T-cell (primary cell): Measurements from ENCODE around the gene ATP1A3. TPM values are rescaled to one million over a fixed set of nuclear protein-coding genes. Genes with fewer than 3 reads are reported as not detected.

Experiments used
- ATAC-seq, 4 experiments: fragments of 200-7000 bp in 3 of 4; fragments of 150-1000 bp in 1 of 4; cut with Tn5 transposase; replicated peaks in 1 of 4; 1 replicate in 3 of 4; 2 replicates in 1 of 4; pipeline ENCODE4 v1.10.0; 2021; ENCODE audit warnings: moderate library complexity in 3 of 4, mild to moderate bottlenecking in 2 of 4, moderate number of reproducible peaks in 1 of 4
- CTCF ChIA-PET, 2 donors: fragments of 300-600 bp; sonication (Branson Sonifier 250); formaldehyde crosslinking; loops; one replicate each; lab custom pipeline; 2022; ENCODE audit warnings: antibody characterized with exemption in 2 of 2; lab: Charles Lee
- POLR2A ChIA-PET, 2 donors: fragments of 300-600 bp; sonication (Branson Sonifier 250); formaldehyde crosslinking; loops; one replicate each; lab custom pipeline; 2022; ENCODE audit warnings: antibody characterized with exemption in 2 of 2; lab: Charles Lee
- DNase-seq, 35 experiments: peaks; one replicate each; pipeline versions ENCODE4 v3.0.0 to v3.0.0-alpha.2; 2013 to 2023
- H3K27ac ChIP-seq: one replicate; pipeline ENCODE4 v1.5.1; 2013; ENCODE audit warnings: low read length
- H3K27me3 ChIP-seq, 2 experiments: replicated peaks in 1 of 2; 1 replicate in 1 of 2; 2 replicates in 1 of 2; pipeline versions ENCODE4 v1.6.1 to v1.7.0; 2013; ENCODE audit warnings: low read length in 1 of 2, mixed read lengths in 1 of 2; ENCODE audit not compliant: control insufficient read depth in 2 of 2, insufficient read depth in 2 of 2; ENCODE audit errors: extremely low read depth in 1 of 2
- H3K36me3 ChIP-seq, 2 donors: 1 replicate in 1 of 2; 2 replicates in 1 of 2; pipeline versions ENCODE4 v1.6.1 to v1.7.0; 2013; ENCODE audit warnings: low read length in 1 of 2; ENCODE audit not compliant: control insufficient read depth in 2 of 2, insufficient read depth in 1 of 2; ENCODE audit errors: extremely low read depth in 1 of 2
- H3K4me1 ChIP-seq, 2 experiments: 1 replicate in 1 of 2; 2 replicates in 1 of 2; pipeline versions ENCODE4 v1.6.1 to v1.7.0; 2013; ENCODE audit warnings: low read length in 2 of 2, mixed read lengths in 1 of 2; ENCODE audit not compliant: insufficient read depth in 2 of 2, control insufficient read depth in 1 of 2; ENCODE audit errors: extremely low read depth in 1 of 2
- H3K4me3 ChIP-seq, 2 donors: 1 replicate in 1 of 2; 2 replicates in 1 of 2; pipeline versions ENCODE4 v1.5.1 to v1.7.0; 2013; ENCODE audit warnings: mild to moderate bottlenecking in 2 of 2, low read length in 1 of 2, moderate library complexity in 1 of 2; ENCODE audit not compliant: control insufficient read depth in 1 of 2; ENCODE audit errors: extremely low read depth in 1 of 2
- H3K9me3 ChIP-seq: 2 replicates; pipeline ENCODE4 v1.7.0; 2013
- H3K27ac Mint-ChIP-seq, 2 donors: one replicate each; pipeline ENCODE4 v1.8.0; 2020 to 2021; ENCODE audit warnings: mild to moderate bottlenecking in 2 of 2, mixed read lengths in 2 of 2
- H3K27me3 Mint-ChIP-seq, 2 donors: one replicate each; pipeline ENCODE4 v1.8.0; 2021 to 2022; ENCODE audit warnings: mixed read lengths in 2 of 2
- H3K36me3 Mint-ChIP-seq: one replicate; pipeline ENCODE4 v1.8.0; 2021; ENCODE audit warnings: mixed read lengths
- H3K4me1 Mint-ChIP-seq, 3 donors: one replicate each; pipeline ENCODE4 v1.8.0; 2020 to 2022; ENCODE audit warnings: mixed read lengths in 3 of 3, mild to moderate bottlenecking in 1 of 3
- H3K4me3 Mint-ChIP-seq, 3 donors: one replicate each; pipeline ENCODE4 v1.8.0; 2020 to 2022; ENCODE audit warnings: mild to moderate bottlenecking in 3 of 3, mixed read lengths in 3 of 3, moderate library complexity in 3 of 3
- H3K9me3 Mint-ChIP-seq, 3 donors: one replicate each; pipeline ENCODE4 v1.8.0; 2020 to 2022; ENCODE audit warnings: mixed read lengths in 3 of 3
- WGBS: methylation state at CpG from one replicate; pipeline ENCODE4 v1.1.5; 2013; ENCODE audit warnings: missing lambda C conversion rate; ENCODE audit not compliant: insufficient coverage; 5-methylcytosine and 5-hydroxymethylcytosine counted together
- total RNA-seq, 35 experiments: library from RNA in 6 of 35; stranded (reverse) in 6 of 35; fragments of 120-200 nt in 1 of 35; gene quantifications; one replicate each; pipeline versions ENCODE4 v1.2.1 to v1.2.4 and lab custom pipeline; 2013 to 2026

ATP1A3 gene
- total RNA-seq, 5 donors from 2014 or later (not counting 1 experiment from before 2014, with no cell fraction given) = 4.3 to 14.4 (median 6.3) TPM

- POLR2A ChIA-PET = no interaction called here
- H3K4me3 ChIP-seq = no peak overlapping the region
- peak; percentile 69 to 79 (median 73) for ATAC-seq
- Mint-ChIP-seq H3K36me3 (no peaks in the 10 kb centered on the region), H3K9me3 (no peaks in the 10 kb centered on the region), H3K27me3 (peaks cover 4 to 7% of the 10 kb centered on the region in 2 donors), H3K27ac (peak overlapping the region; percentile 82 to 84), H3K4me3 (peak overlapping the region; percentile 29 to 41 (median 40)), H3K4me1 (peaks cover 50 to 61% (median 57%) of the 10 kb centered on the region in 3 donors)
- DNase-seq = peak; percentile 48 to 88 (median 69)
- 51% methylated on average over 6 of the region's 7 CpGs for WGBS
- peak overlapping the region; percentile 23 for H3K27ac ChIP-seq
- H3K36me3 ChIP-seq = no peaks in the 10 kb centered on the region
- H3K4me1 ChIP-seq = peaks cover 19 to 57% of the 10 kb centered on the region in 2 experiments
- peaks cover 0 to 17% of the 10 kb centered on the region in 2 experiments for H3K27me3 ChIP-seq
- no peaks in the 10 kb centered on the region for H3K9me3 ChIP-seq
- CTCF ChIA-PET = no interaction called here
Measured at GRCh38 chr19:41934849-41935374, 59.1 kb downstream of the ATP1A3 start.

- H3K27me3 ChIP-seq = peaks cover 0 to 18% of the 10 kb centered on the region in 2 experiments
- H3K27me3 Mint-ChIP-seq = peaks cover 4 to 7% of the 10 kb centered on the region in 2 donors
- no peaks in the 10 kb centered on the region for H3K36me3 Mint-ChIP-seq
- peak overlapping the region in 1 of 3 donors; percentile 41 for H3K4me3 Mint-ChIP-seq
- peak overlapping the region; percentile 84 to 86 for H3K27ac Mint-ChIP-seq
- no peaks in the 10 kb centered on the region for H3K9me3 Mint-ChIP-seq
- no peak for ATAC-seq
- ChIA-PET CTCF (interaction anchor here (0.6 to 0.7 kb wide), 4 partner anchors 12 to 215 kb away, joined by 3 to 10 read pairs (median 4); no protein-coding TSS in a partner anchor), POLR2A (no interaction called here)
- H3K36me3 ChIP-seq = no peaks in the 10 kb centered on the region
- H3K27ac ChIP-seq = peak overlapping the region; percentile 23
- peaks cover 24 to 63% of the 10 kb centered on the region in 2 experiments for H3K4me1 ChIP-seq
- peaks cover 60 to 72% (median 67%) of the 10 kb centered on the region in 3 donors for H3K4me1 Mint-ChIP-seq
- H3K9me3 ChIP-seq = no peaks in the 10 kb centered on the region
- WGBS = 75% methylated on average over 7 of the region's 7 CpGs
- no peak overlapping the region for H3K4me3 ChIP-seq
- no peak for DNase-seq
Measured at GRCh38 chr19:41933693-41934426, 60.2 kb downstream of the ATP1A3 start.

GRCh38 chr19:41932720-41933332 is 61.2 kb downstream of the ATP1A3 start:
- no peak for DNase-seq
- Histone ChIP-seq H3K36me3 (no peaks in the 10 kb centered on the region), H3K4me3 (no peak overlapping the region), H3K4me1 (peaks cover 24 to 63% of the 10 kb centered on the region in 2 experiments), H3K9me3 (no peaks in the 10 kb centered on the region), H3K27me3 (peaks cover 0 to 20% of the 10 kb centered on the region in 2 experiments), H3K27ac (no peak overlapping the region)
- 95% methylated on average over 26 of the region's 29 CpGs for WGBS
- Mint-ChIP-seq H3K27me3 (peaks cover 4 to 7% of the 10 kb centered on the region in 2 donors), H3K9me3 (no peaks in the 10 kb centered on the region), H3K36me3 (no peaks in the 10 kb centered on the region), H3K4me1 (peaks cover 61 to 73% (median 66%) of the 10 kb centered on the region in 3 donors), H3K4me3 (peak overlapping the region in 1 of 3 donors; percentile 41), H3K27ac (peak overlapping the region; percentile 84 to 86)
- no peak for ATAC-seq
- ChIA-PET CTCF (no interaction called here), POLR2A (no interaction called here)

DNA sequence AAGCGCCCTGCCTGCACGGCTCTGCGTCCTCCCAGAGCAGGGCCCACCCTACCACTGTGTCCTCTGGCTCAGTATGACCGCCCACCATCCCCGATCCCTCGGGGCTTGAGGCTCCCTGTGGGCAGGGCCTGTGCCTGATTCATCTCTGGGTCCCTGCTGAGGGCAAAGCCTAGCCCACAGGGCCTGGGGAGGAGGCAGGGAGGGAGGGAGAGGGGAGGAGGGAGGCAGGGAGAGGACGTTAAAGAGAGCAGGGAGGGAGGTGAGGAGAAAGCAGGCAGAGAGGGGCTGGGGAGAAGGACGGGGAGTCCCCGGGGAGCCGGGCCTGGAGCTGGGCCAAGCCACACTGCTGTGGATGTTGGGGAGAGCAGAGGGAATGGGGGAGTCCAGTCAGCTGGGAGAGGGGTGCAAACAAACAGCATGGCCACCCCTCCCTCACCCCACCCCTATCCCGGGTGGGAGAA is 61.7 kb downstream of the ATP1A3 start:
- H3K4me3 Mint-ChIP-seq = peak overlapping the region in 1 of 3 donors; percentile 41
- ChIA-PET POLR2A (no interaction called here), CTCF (no interaction called here)
- peaks cover 57 to 68% (median 62%) of the 10 kb centered on the region in 3 donors for H3K4me1 Mint-ChIP-seq
- DNase-seq (no peak), ATAC-seq (no peak)
- H3K9me3 ChIP-seq = no peaks in the 10 kb centered on the region
- H3K27ac Mint-ChIP-seq = peak overlapping the region; percentile 37 to 44
- no peaks in the 10 kb centered on the region for H3K36me3 ChIP-seq
- peaks cover 0 to 22% of the 10 kb centered on the region in 2 experiments for H3K27me3 ChIP-seq
- WGBS = 76% methylated on average over 7 of the region's 11 CpGs
- H3K27me3 Mint-ChIP-seq = peaks cover 4 to 7% of the 10 kb centered on the region in 2 donors
- peaks cover 24 to 68% of the 10 kb centered on the region in 2 experiments for H3K4me1 ChIP-seq
- no peaks in the 10 kb centered on the region for H3K36me3 Mint-ChIP-seq
- H3K9me3 Mint-ChIP-seq = no peaks in the 10 kb centered on the region
- no peak overlapping the region for H3K4me3 ChIP-seq
- H3K27ac ChIP-seq = no peak overlapping the region

GRCh38 chr19:41930926-41931592 is 63.0 kb downstream of the ATP1A3 start:
- DNase-seq = no peak
- Mint-ChIP-seq H3K27ac (peak overlapping the region; percentile 4 to 69), H3K4me3 (no peak overlapping the region), H3K4me1 (peaks cover 48 to 57% (median 53%) of the 10 kb centered on the region in 3 donors), H3K27me3 (peaks cover 4 to 7% of the 10 kb centered on the region in 2 donors), H3K9me3 (no peaks in the 10 kb centered on the region), H3K36me3 (no peaks in the 10 kb centered on the region)
- Histone ChIP-seq H3K27me3 (peaks cover 3 to 24% of the 10 kb centered on the region in 2 experiments), H3K4me3 (no peak overlapping the region), H3K27ac (no peak overlapping the region), H3K36me3 (no peaks in the 10 kb centered on the region), H3K9me3 (no peaks in the 10 kb centered on the region), H3K4me1 (peaks cover 24 to 59% of the 10 kb centered on the region in 2 experiments)
- CTCF ChIA-PET = interaction anchor here in 1 of 2 donors (0.7 to 1.3 kb wide), 2 partner anchors 43 to 332 kb away, joined by 3 to 4 read pairs; no protein-coding TSS in a partner anchor
- POLR2A ChIA-PET = interaction anchor here in 1 of 2 donors (0.6 kb wide), 1 partner anchor 56 kb away, joined by 3 read pairs; no protein-coding TSS in a partner anchor
- no peak for ATAC-seq
- 64% methylated on average over 10 of the region's 17 CpGs for WGBS
